Esophagus squamous epithelium (tissue), 4 donors: Measurements from ENCODE around the gene PARD3.

ENCODE experiments used
- CTCF ChIP-seq, 6 experiments: fragments of 450-650 bp in 4 of 6; fragments of 200-600 bp in 2 of 6; sonication (generic) in 2 of 6; IDR thresholded peaks; one replicate each; pipeline ENCODE4 v1.5.1; 2016 to 2019; ENCODE audit warnings: antibody characterized with exemption in 6 of 6, mild to moderate bottlenecking in 4 of 6, moderate library complexity in 4 of 6
- POLR2A ChIP-seq, 4 donors: fragments of 450-650 bp; IDR thresholded peaks; one replicate each; pipeline ENCODE4 v1.6.1; 2017; ENCODE audit warnings: antibody characterized with exemption in 4 of 4, mild to moderate bottlenecking in 4 of 4, moderate library complexity in 3 of 4

DNA sequence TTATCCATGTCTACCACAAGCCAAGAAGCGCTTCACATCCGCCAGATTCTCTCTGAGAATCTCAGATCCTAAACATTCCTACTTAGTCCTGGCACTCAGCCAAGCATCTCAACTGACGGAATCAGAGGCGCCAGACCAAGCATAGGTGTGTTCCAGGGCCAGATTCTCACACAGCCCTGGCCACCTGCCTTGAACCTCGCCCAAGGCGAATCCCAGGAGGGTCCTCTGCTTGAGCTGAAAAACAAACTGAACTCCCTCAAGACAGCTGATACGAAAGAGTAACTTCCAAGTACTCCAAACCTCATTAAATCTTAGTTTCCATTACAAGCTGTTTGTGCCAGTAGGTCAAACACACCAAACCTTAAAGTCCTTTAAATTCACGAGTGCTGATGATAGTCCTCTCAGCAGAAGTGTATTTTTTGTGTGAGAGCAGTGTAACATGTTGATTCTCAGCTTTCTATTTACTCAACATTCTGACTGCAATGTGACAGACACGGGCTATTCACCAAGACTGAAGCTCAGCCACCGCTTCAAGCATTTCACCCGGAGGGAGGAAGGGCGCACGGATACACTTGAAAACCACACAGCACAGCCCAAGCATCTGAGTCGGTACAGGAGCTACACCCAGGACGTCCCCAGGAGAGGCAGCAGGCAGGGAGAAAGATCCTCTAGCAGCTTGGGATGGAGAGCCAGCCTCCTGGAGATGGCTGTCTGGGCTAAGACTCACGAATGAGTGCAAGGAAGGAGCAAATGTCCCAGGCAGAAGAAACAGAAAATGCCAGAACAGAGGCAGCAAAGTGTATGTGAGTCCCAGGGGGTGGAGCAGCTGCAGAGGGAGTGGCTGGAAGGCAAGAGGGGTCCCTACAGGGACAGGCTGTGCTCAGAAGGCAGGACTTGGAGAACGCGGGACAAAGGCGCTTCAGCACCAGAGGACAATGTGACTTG lies 6.0 kb downstream of the PARD3 start:
- TF ChIP-seq CTCF (IDR thresholded peaks at IDR 0.05) (no peak), POLR2A (IDR thresholded peaks at IDR 0.05) (no peak)
